Gastrocnemius medialis (tissue), 4 donors: ENCODE data around the gene TGM2. TPM values are rescaled to one million over a fixed set of nuclear protein-coding genes. Genes with fewer than 3 reads are reported as not detected.

Source experiments
- ATAC-seq, 2 donors: fragments of 150-250 bp; one replicate each; pipeline ENCODE4 v1.9.1; 2016
- DNase-seq, 2 donors: peaks; one replicate each; pipeline ENCODE4 v3.0.0-alpha.2; 2019
- H3K27ac ChIP-seq, 4 donors: fragments of 200-600 bp; sonication (generic); 1 replicate in 1 of 4; 2 replicates in 3 of 4; pipeline ENCODE4 v1.5.1; 2016 to 2018; ENCODE audit warnings: mild to moderate bottlenecking in 2 of 4, moderate library complexity in 1 of 4
- H3K27me3 ChIP-seq, 3 donors: fragments of 200-600 bp; sonication (generic) in 2 of 3; 1 replicate in 1 of 3; 2 replicates in 2 of 3; pipeline versions ENCODE4 v1.5.1 to v1.6.0; 2016 to 2019; ENCODE audit warnings: mild to moderate bottlenecking in 1 of 3, moderate library complexity in 1 of 3
- H3K36me3 ChIP-seq, 2 donors: fragments of 200-600 bp; sonication (generic) in 1 of 2; one replicate each; pipeline ENCODE4 v1.5.1; 2017 to 2018
- H3K4me1 ChIP-seq, 2 donors: fragments of 200-600 bp; sonication (generic) in 1 of 2; one replicate each; pipeline ENCODE4 v1.5.1; 2016 to 2017; ENCODE audit warnings: mild to moderate bottlenecking in 2 of 2
- H3K4me3 ChIP-seq, 4 donors: fragments of 200-600 bp; sonication (generic) in 3 of 4; 1 replicate in 1 of 4; 2 replicates in 3 of 4; pipeline ENCODE4 v1.5.1; 2016 to 2019; ENCODE audit warnings: mild to moderate bottlenecking in 2 of 4
- H3K9me3 ChIP-seq, 3 donors: fragments of 200-600 bp; sonication (generic) in 2 of 3; 1 replicate in 1 of 3; 2 replicates in 2 of 3; pipeline ENCODE4 v1.5.1; 2016 to 2019
- CTCF ChIP-seq, 5 experiments: fragments of 450-650 bp in 3 of 5; fragments of 200-600 bp in 2 of 5; sonication (generic) in 2 of 5; IDR thresholded peaks in 4 of 5; conservative IDR thresholded peaks in 1 of 5; 1 replicate in 4 of 5; 2 replicates in 1 of 5; pipeline ENCODE4 v1.5.1; 2016 to 2019; ENCODE audit warnings: antibody characterized with exemption in 5 of 5, mild to moderate bottlenecking in 3 of 5, moderate library complexity in 3 of 5
- POLR2A ChIP-seq, 2 donors: fragments of 450-650 bp; IDR thresholded peaks; one replicate each; pipeline ENCODE4 v1.6.1; 2017; ENCODE audit warnings: antibody characterized with exemption in 2 of 2, mild to moderate bottlenecking in 2 of 2, moderate library complexity in 2 of 2
- in situ Hi-C, 4 donors: fragments of 200-750 bp; cut with MboI; loops; one replicate each; pipeline versions ENCODE4 v1.15.0 to v1.8.0; 2017; ENCODE audit warnings: low sequenced_read_pairs in 4 of 4
- intact Hi-C: fragments of 100-400 bp; cut with DNase I; formaldehyde crosslinking; loops from one replicate; pipeline ENCODE4 v1.15.1; 2023; ENCODE audit warnings: low total_unique reads
- total RNA-seq, 4 donors: library from RNA; depleted of rRNA; stranded (reverse); fragments of >200 nt; gene quantifications; one replicate each; pipeline versions ENCODE4 v1.1.0 to v1.2.3, GENCODE V29; 2016

Gene TGM2
- total RNA-seq, 4 donors from 2014 or later, result 12.8 to 152 (median 58.4) TPM

- H3K4me1 ChIP-seq, result peaks cover 29 to 30% of the 10 kb centered on the region in 2 donors
- no peak overlapping the region for H3K4me3 ChIP-seq
- H3K36me3 ChIP-seq, result peaks cover 3 to 64% of the 10 kb centered on the region in 2 donors
- DNase-seq (no peak), ATAC-seq (no peak)
- H3K9me3 ChIP-seq, result no peaks in the 10 kb centered on the region
- no peaks in the 10 kb centered on the region for H3K27me3 ChIP-seq
- H3K27ac ChIP-seq, result peak overlapping the region; percentile 20 to 84 (median 66)
- intact Hi-C loops, result no loop called here
- in situ Hi-C loops, result no loop called here
- TF ChIP-seq CTCF (IDR thresholded peaks at IDR 0.05 in 4 of 5, conservative IDR thresholded peaks at IDR 0.05 in 1 of 5) (no peak), POLR2A (IDR thresholded peaks at IDR 0.05) (no peak)
Measured at GRCh38 chr20:38153401-38153800, 11.7 kb downstream of the TGM2 start.

GRCh38 chr20:38152621-38153221 is 12.3 kb downstream of the TGM2 start:
- Histone ChIP-seq H3K36me3 (peaks cover 3 to 71% of the 10 kb centered on the region in 2 donors), H3K9me3 (no peaks in the 10 kb centered on the region), H3K4me3 (peak overlapping the region in 1 of 4 donors; percentile 14), H3K4me1 (peaks cover 24 to 29% of the 10 kb centered on the region in 2 donors), H3K27me3 (no peaks in the 10 kb centered on the region), H3K27ac (peak overlapping the region; percentile 50 to 84 (median 69))
- intact Hi-C loops (no loop called here), in situ Hi-C loops (no loop called here)
- no peak for TF ChIP-seq POLR2A (IDR thresholded peaks at IDR 0.05)
- TF ChIP-seq CTCF (IDR thresholded peaks at IDR 0.05 in 4 of 5, conservative IDR thresholded peaks at IDR 0.05 in 1 of 5), result no peak
- ATAC-seq (peak; percentile 25 to 35), DNase-seq (peak; percentile 38 to 42)

- H3K27me3 ChIP-seq, result no peaks in the 10 kb centered on the region
- peak overlapping the region; percentile 50 to 84 (median 69) for H3K27ac ChIP-seq
- no peak for DNase-seq
- peak; percentile 11 to 31 for ATAC-seq
- intact Hi-C loops, result no loop called here
- no peak for TF ChIP-seq CTCF (IDR thresholded peaks at IDR 0.05 in 4 of 5, conservative IDR thresholded peaks at IDR 0.05 in 1 of 5)
- TF ChIP-seq POLR2A (IDR thresholded peaks at IDR 0.05), result no peak
- peaks cover 3 to 76% of the 10 kb centered on the region in 2 donors for H3K36me3 ChIP-seq
- no peak overlapping the region for H3K4me3 ChIP-seq
- no peaks in the 10 kb centered on the region for H3K9me3 ChIP-seq
- H3K4me1 ChIP-seq, result peaks cover 18 to 24% of the 10 kb centered on the region in 2 donors
- in situ Hi-C loops, result no loop called here
Measured at GRCh38 chr20:38152175-38152620, 12.9 kb downstream of the TGM2 start.

- Histone ChIP-seq H3K27ac (peak overlapping the region in 3 of 4 donors; percentile 50 to 84 (median 82)), H3K4me3 (no peak overlapping the region), H3K4me1 (peaks cover 11 to 17% of the 10 kb centered on the region in 2 donors), H3K27me3 (no peaks in the 10 kb centered on the region), H3K36me3 (peaks cover 3 to 83% of the 10 kb centered on the region in 2 donors), H3K9me3 (no peaks in the 10 kb centered on the region)
- intact Hi-C loops (no loop called here), in situ Hi-C loops (no loop called here)
- DNase-seq (no peak), ATAC-seq (no peak)
- TF ChIP-seq CTCF (IDR thresholded peaks at IDR 0.05 in 4 of 5, conservative IDR thresholded peaks at IDR 0.05 in 1 of 5), result no peak
- no peak for TF ChIP-seq POLR2A (IDR thresholded peaks at IDR 0.05)
Measured at GRCh38 chr20:38151455-38151854, 13.6 kb downstream of the TGM2 start.
